Stimulated activated CD8-positive, alpha-beta memory T cell treated with anti-CD3 and anti-CD28 coated beads, Interleukin-12 subunit alpha, Interleukin-12 subunit beta, amount 100 ng/mL, for 24 hours (primary cell): ENCODE measurements around the gene BSG.
"Not testable (repeated sequence)": the region's sequence is repeated elsewhere in the genome, so short reads cannot be mapped to it uniquely, and the experiment has no call there.

Experiments
- DNase-seq: peaks from one replicate; pipeline ENCODE4 v3.0.0-alpha.2; 2020; ENCODE audit errors: extremely low read depth

The BSG gene

GRCh38 chr19:588093-588740 is 15.8 kb downstream of the BSG start:
- no peak for DNase-seq

- DNase-seq = no peak
Observed at GRCh38 chr19:588741-589692, 16.6 kb downstream of the BSG start.

DNA sequence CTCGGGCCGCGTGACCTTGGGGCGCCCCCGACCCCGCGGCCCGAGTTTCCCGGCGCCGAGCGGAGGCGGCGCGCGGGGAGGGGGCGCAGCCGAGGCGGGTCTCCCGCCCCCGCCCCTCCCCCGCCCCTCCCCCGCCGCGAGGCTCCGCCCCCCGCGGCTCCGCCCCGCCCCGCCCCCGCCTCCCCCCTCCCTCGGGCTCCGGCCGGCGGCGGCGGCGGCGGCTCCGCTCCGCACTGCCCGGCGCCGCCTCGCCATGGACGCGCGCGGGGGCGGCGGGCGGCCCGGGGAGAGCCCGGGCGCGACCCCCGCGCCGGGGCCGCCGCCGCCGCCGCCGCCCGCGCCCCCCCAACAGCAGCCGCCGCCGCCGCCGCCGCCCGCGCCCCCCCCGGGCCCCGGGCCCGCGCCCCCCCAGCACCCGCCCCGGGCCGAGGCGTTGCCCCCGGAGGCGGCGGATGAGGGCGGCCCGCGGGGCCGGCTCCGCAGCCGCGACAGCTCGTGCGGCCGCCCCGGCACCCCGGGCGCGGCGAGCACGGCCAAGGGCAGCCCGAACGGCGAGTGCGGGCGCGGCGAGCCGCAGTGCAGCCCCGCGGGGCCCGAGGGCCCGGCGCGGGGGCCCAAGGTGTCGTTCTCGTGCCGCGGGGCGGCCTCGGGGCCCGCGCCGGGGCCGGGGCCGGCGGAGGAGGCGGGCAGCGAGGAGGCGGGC is 17.4 kb downstream of the BSG start, which contains the start of gene HCN2:
Gene HCN2 (plus strand): TSS at position 189 of the 703 bp plus-strand sequence. CDS start 65 bp downstream, at position 254.
- no peak for DNase-seq

DNA sequence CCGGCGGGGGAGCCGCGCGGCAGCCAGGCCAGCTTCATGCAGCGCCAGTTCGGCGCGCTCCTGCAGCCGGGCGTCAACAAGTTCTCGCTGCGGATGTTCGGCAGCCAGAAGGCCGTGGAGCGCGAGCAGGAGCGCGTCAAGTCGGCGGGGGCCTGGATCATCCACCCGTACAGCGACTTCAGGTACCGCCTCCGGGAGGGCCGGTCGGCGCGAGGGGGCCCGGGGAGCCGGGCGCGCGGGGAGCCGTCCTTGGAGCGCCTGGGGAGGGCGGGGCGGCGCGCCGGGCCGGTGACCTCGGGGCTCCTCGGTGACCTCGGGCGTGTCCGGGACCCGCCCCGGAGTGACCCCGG is 18.0 kb downstream of the BSG start:
- no peak for DNase-seq

- no peak for DNase-seq
Observed at GRCh38 chr19:590750-591098, 18.3 kb downstream of the BSG start.

DNA sequence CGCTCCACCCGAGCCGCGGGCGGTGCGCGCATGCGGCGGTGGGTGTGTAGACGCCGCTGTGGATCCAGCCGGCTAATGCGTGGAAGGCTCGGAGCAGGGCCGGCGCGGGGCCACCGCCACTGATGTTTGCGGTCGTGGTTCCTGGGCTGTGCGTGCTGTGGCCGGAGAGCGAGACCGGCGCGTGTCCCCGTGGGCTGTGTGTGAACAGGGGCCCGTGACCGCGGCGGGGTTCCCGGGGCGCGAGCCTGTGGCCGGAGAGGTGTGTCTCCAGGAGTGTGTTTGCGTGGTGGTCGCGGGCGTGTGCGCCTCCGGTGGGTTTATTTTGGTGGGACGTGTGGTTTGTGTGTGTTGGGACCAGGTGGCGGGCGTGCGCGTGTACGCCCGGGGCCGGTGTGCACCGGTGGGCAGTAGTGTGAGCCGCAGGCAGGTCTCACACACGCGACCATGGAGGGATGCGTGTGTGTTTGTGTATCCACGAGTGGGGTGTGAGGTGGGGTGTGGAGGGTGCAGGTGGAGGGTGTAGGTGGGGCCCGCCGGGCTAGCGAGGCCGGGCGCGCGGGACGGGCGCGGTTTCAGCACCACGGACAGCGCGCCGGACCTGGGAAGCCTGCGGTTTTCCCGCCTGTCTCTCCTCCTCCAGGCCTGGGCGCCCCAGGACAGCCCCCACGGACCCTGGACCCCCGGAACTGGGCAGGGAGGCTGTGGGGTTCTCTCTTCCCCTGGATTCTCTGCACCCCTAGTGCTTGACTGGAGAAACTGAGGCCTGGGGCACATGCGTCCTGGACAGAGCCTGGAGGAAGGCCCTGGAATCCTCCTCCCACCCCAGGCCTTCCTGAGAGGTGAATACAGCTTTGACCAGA is 18.9 kb downstream of the BSG start:
- no peak for DNase-seq

DNA sequence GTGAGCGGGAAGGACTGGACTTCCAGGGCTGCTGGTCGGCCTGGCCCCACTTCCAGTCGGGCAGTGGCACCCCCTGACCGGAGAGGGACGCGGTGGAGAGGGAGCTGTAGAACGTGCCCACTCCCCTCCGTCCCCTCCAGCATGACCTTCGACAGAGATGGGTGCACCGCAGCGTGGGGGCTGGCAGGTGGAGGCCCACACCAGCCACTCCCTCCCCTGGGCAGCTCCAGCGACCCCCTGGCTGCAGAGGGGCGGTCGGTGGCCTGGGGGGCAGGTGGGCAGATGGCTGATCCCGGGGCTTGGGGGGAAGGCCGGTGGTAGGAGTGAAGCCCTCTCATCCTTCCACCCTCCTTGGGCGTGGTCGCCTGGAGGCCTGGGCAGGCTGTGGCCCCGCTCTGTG is 19.7 kb downstream of the BSG start:
- no peak for DNase-seq

- no peak for DNase-seq
Observed at GRCh38 chr19:593055-593454, 20.7 kb downstream of the BSG start.

DNA sequence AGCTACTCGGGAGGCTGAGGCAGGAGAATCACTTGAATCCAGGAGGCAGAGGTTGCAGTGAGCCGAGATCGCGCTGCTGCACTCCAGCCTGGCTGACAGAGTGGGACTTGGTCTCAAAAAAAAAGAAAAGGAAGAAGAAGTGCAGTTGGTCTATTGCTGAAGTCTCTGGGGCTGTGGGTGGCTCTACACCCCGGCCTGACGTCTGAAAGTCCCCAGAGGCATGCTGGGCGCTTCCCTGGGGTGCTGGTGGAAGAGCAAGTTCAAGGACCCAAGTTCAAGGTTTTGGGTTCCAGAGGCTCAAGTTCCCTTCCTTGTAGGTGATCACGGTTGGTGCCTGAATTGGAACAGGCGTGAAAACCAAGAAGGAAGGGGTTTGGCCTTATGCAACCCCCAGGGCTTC is 21.1 kb downstream of the BSG start:
- DNase-seq = no peak

DNA sequence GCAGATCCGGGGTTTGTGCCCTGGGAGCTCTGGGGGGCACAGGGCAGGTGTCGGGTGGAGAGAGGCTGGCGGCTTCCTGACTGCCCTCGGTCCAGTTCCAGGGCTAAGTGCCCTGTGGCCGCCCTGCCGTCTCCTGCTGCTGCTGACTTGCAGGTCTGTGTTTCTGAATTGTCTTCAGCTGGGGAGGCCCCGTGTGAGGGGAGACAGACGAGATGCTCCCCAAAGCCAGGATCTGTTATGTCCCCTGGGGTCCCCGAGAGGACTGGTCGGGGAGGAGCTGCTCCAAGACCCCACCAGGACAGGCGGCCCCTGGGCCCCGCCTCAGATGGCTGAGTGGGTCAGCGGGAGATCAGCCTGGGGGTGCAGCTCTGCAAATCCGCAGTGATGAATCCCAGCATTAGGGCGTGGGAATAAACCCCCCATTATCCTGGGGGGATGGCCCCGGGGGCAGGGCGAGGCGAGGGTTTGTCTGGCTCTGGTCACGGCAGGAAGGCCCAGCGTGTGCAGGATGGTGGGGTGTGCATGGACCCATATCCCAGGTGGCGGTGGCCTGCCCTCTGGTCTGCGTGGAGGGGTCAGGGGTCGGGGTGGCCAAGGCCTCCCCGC is 22.0 kb downstream of the BSG start:
- no peak for DNase-seq

DNA sequence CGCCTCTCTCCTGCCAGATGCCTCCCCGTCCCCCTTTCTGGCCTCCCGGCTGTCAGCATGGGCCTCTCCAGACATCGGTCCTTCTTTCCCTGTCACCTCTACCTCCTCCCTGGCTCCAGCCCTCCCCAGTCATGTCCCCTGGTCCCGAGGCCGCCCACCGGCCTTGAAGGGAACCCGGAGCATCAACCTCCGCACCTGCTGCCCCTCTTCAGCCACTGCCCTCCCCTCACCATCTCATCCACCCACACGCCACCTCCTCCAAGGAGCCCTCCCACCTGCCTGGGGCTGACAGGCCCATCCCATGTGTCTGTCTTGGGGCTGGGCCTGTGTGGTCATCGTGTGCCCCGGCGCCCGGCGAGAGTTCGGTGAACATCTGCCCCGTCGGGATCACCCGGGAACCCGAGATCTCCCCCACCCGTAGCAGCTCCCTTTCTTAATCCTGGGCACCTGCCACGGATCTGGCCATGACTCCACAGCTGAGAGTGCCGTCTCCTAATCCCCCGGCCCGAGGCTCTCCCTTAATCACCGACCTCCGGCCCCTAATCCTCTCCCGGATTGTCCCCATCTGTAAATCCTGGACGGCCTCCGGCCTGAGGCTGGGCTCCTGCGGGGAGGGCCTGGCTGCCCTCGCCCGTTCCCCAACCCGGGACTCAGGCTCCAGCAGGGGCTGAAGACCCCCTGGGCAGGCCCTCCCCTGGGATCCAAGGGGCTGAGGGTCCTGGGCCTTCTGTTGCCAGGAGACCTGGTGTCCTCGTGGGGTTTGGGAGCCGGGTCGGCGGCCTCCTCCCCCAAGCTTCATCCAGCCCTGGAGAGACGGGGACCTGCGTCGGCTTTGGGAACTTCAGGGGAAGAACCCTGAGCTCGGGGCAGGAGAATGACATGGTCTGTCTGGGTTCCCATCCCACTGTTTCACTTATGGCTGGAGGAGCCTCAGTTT is 23.2 kb downstream of the BSG start:
- DNase-seq = no peak

- no peak for DNase-seq
Observed at GRCh38 chr19:596263-596655, 23.9 kb downstream of the BSG start.

DNA sequence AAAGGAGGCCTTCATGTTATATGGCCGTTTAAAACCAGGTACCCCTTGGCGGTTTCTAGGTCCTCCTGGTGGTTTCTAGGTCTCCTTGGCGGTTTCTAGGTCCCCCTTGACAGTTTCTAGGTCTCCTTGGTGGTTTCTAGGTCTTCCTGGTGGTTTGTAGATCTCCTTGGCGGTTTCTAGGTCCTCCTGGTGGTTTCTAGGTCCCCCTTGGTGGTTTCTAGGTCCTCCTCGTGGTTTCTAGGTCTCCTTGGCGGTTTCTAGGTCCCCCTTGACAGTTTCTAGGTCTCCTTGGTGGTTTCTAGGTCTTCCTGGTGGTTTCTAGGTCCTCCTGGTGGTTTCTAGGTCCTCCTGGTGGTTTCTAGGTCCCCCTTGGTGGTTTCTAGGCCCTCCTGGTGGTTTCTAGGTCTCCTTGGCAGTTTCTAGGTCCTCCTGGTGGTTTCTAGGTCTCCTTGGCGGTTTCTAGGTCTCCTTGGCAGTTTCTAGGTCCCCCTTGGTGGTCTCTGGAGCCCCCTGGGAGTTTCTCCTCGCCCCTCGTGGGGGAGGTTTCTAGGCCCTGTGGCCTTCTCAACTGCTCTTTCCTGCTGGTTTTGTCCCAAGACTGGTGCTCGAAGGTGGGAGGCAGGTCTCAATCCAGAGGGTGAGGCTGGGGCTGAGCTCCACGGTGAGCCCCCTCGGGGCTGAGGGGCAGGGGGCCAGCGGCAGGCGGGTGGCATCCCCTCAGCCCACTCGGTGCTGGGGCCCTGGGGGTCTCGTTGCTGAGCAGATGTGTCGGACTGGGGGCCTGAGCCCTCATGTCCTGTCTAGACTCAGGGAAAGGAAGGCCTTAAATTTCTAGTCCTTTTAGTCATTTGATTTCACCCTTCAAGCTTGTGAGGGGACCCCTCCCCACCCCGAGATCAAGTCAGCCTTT is 25.3 kb downstream of the BSG start:
- no peak for DNase-seq

- DNase-seq = no peak
Observed at GRCh38 chr19:601310-601709, 28.9 kb downstream of the BSG start.

DNA sequence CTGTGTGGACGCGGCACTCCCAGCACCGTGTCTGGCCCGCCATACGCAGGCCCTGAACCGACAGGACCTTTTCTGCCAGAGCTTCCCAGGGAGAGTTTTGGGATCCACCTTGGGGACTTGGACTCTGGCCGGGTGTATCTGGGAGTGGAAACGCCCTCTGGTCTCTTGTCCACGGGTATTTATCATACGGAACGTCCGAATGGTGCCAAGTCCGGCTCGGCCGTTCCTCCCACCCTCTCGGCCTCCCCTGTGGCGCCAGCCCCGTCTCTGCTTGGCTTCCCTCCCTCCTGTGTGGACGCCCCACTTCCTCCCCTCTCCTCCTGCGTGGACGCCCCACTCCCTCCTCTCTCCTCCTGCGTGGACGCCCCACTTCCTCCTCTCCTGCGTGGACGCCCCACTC is 29.4 kb downstream of the BSG start:
- DNase-seq = no peak

- no peak for DNase-seq
Observed at GRCh38 chr19:602391-603301, 30.2 kb downstream of the BSG start.

GRCh38 chr19:603302-603639 is 30.9 kb downstream of the BSG start:
- not testable (repeated sequence) for DNase-seq

- DNase-seq = not testable (repeated sequence)
Observed at GRCh38 chr19:603779-604178, 31.4 kb downstream of the BSG start.
